Peyer's patch (tissue), 4 donors: ENCODE data around the gene TOE1. TPM values are rescaled to one million over a fixed set of nuclear protein-coding genes. Genes with fewer than 3 reads are reported as not detected.
"Not testable (repeated sequence)": the region's sequence is repeated elsewhere in the genome, so short reads cannot be mapped to it uniquely, and the experiment has no call there.

ENCODE experiments used
- DNase-seq, 3 donors: peaks; one replicate each; pipeline ENCODE4 v3.0.0-alpha.2; 2017 to 2019
- H3K27ac ChIP-seq, 4 donors: fragments of 200-600 bp; sonication (generic); one replicate each; pipeline ENCODE4 v1.5.1; 2016 to 2019
- H3K27me3 ChIP-seq, 2 donors: fragments of 200-600 bp; sonication (generic); one replicate each; pipeline ENCODE4 v1.5.1; 2019
- H3K36me3 ChIP-seq, 3 donors: fragments of 200-600 bp; sonication (generic); one replicate each; pipeline ENCODE4 v1.5.1; 2016 to 2019
- H3K4me1 ChIP-seq, 4 donors: fragments of 200-600 bp; sonication (generic); one replicate each; pipeline ENCODE4 v1.5.1; 2016 to 2019
- H3K4me3 ChIP-seq, 4 donors: fragments of 200-600 bp; sonication (generic); 1 replicate in 3 of 4; 2 replicates in 1 of 4; pipeline ENCODE4 v1.5.1; 2016 to 2019; ENCODE audit warnings: mild to moderate bottlenecking in 1 of 4
- H3K9me3 ChIP-seq, 4 donors: fragments of 200-600 bp; sonication (generic); one replicate each; pipeline ENCODE4 v1.5.1; 2016 to 2019; ENCODE audit warnings: mild to moderate bottlenecking in 1 of 4
- CTCF ChIP-seq, 6 experiments: fragments of 450-650 bp in 4 of 6; fragments of 200-600 bp in 2 of 6; sonication (generic) in 1 of 6; IDR thresholded peaks; one replicate each; pipeline ENCODE4 v1.5.1; 2017 to 2019; ENCODE audit warnings: antibody characterized with exemption in 6 of 6, mild to moderate bottlenecking in 3 of 6, moderate library complexity in 1 of 6
- POLR2A ChIP-seq, 2 donors: fragments of 450-650 bp; IDR thresholded peaks; one replicate each; pipeline ENCODE4 v1.5.1; 2017; ENCODE audit warnings: antibody characterized with exemption in 2 of 2, mild to moderate bottlenecking in 2 of 2, moderate library complexity in 2 of 2
- total RNA-seq, 4 donors: library from RNA; depleted of rRNA; stranded (reverse); fragments of >200 nt; gene quantifications; one replicate each; pipeline ENCODE4 v1.1.0, GENCODE V29; 2016

Gene TOE1
- total RNA-seq, 4 donors from 2014 or later, result 8.8 to 16.4 (median 11.3) TPM

DNA sequence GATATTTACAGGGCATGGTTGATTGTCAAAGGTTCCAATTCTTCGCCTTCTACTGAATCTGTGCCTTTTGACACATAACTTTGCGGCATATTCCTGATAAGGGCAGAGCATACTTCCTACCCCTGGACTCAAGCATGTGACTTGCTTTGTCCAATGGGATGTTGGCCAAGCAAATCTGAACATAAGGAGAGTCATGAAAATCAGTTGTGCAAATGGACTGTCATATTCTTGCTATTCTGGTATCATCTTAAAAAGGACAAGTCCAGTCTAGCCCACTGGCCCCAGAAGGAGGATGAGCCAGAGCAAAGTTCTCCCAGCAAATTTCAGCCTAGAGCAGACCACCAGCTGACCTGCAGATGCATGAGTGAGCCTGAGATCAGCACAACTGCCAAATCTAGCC lies 41.3 kb downstream of the TOE1 start:
- no peak overlapping the region for H3K27ac ChIP-seq
- DNase-seq, result no peak
- no peaks in the 10 kb centered on the region for H3K4me1 ChIP-seq
- H3K9me3 ChIP-seq, result no peaks in the 10 kb centered on the region
- H3K4me3 ChIP-seq, result no peak overlapping the region
- no peaks in the 10 kb centered on the region for H3K36me3 ChIP-seq
- H3K27me3 ChIP-seq, result no peaks in the 10 kb centered on the region
- TF ChIP-seq POLR2A (IDR thresholded peaks at IDR 0.05), result no peak
- TF ChIP-seq CTCF (IDR thresholded peaks at IDR 0.05), result no peak

- no peaks in the 10 kb centered on the region for H3K27me3 ChIP-seq
- no peaks in the 10 kb centered on the region for H3K4me1 ChIP-seq
- TF ChIP-seq CTCF (IDR thresholded peaks at IDR 0.05), result no peak
- no peaks in the 10 kb centered on the region for H3K9me3 ChIP-seq
- H3K36me3 ChIP-seq, result no peaks in the 10 kb centered on the region
- no peak overlapping the region for H3K27ac ChIP-seq
- H3K4me3 ChIP-seq, result no peak overlapping the region
- no peak for DNase-seq
These were observed 43.2 kb downstream of the TOE1 start for GRCh38 chr1:45383191-45383590.

- H3K4me1 ChIP-seq, H3K36me3 ChIP-seq, H3K27ac ChIP-seq, DNase-seq, H3K27me3 ChIP-seq, H3K9me3 ChIP-seq, H3K4me3 ChIP-seq: not testable (repeated sequence)
These were observed 44.2 kb downstream of the TOE1 start for GRCh38 chr1:45384213-45384612.

DNA sequence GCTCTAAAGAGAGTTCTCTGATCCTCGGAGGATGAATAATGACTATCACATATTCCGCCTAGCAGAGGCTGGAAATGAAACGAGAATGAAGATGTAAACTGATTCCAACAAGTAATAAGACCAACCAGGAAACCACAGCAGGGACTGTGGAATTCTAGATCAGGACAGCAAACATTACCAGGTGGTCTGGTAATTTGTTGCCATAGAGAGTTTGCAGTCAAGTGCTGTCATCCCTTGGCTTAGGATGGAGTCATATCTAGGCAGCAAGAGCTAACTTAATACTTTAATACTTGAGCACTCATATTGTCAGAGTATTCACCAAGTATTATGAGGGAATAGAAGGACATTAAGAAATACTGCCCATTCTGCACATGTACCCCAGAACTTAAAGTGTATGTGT lies 45.3 kb downstream of the TOE1 start:
- TF ChIP-seq POLR2A (IDR thresholded peaks at IDR 0.05), result no peak
- TF ChIP-seq CTCF (IDR thresholded peaks at IDR 0.05), result no peak
- H3K4me1 ChIP-seq, result no peaks in the 10 kb centered on the region
- H3K27me3 ChIP-seq, result no peaks in the 10 kb centered on the region
- H3K4me3 ChIP-seq, result no peak overlapping the region
- H3K36me3 ChIP-seq, result no peaks in the 10 kb centered on the region
- DNase-seq, result no peak
- no peak overlapping the region for H3K27ac ChIP-seq
- H3K9me3 ChIP-seq, result no peaks in the 10 kb centered on the region

- TF ChIP-seq CTCF (IDR thresholded peaks at IDR 0.05), result no peak
- no peak for TF ChIP-seq POLR2A (IDR thresholded peaks at IDR 0.05)
- Histone ChIP-seq H3K27ac (no peak overlapping the region), H3K4me1 (no peaks in the 10 kb centered on the region), H3K9me3 (no peaks in the 10 kb centered on the region), H3K36me3 (no peaks in the 10 kb centered on the region), H3K27me3 (no peaks in the 10 kb centered on the region), H3K4me3 (no peak overlapping the region)
- DNase-seq, result no peak
These were observed 46.2 kb downstream of the TOE1 start for GRCh38 chr1:45386219-45386618.

Other genes starting within 250 kb of the TOE1 start
- 10 to 100 TPM in 3 of 4 donors, 1 to 10 TPM in 1; 8.3 to 16.5 (median 13.4) TPM for gene ZSWIM5, start 133.6 kb upstream of the TOE1 start, total RNA-seq
- 10 to 100 TPM in 1 of 4 donors, 1 to 10 TPM in 2, under 1 TPM in 1; 0.88 to 24.8 (median 7.9) TPM for gene HPDL, start 13.3 kb upstream of the TOE1 start, total RNA-seq
- 10 to 100 TPM; 28.1 to 73.1 (median 50.7) TPM for gene MUTYH, start 270 bp downstream of the TOE1 start, total RNA-seq
- 10 to 100 TPM; 16.5 to 30.5 (median 23.2) TPM for gene TESK2, start 151.0 kb downstream of the TOE1 start, total RNA-seq
- 1 to 10 TPM in 2 of 4 donors, under 1 TPM in 1, not detected in 1; 0.94 to 3.7 (median 1.7) TPM for gene CCDC163, start 159.9 kb downstream of the TOE1 start, total RNA-seq
- 1 to 10 TPM; 2.5 to 5.1 (median 3.4) TPM for gene MMACHC, start 160.1 kb downstream of the TOE1 start, total RNA-seq
- 100 to 1,000 TPM; 214 to 501 (median 292) TPM for gene PRDX1, start 181.7 kb downstream of the TOE1 start, total RNA-seq
- gene AKR1A1, start 210.7 kb downstream of the TOE1 start, total RNA-seq, result 100 to 1,000 TPM; 161 to 305 (median 201) TPM
- 100 to 1,000 TPM in 1 of 4 donors, 10 to 100 TPM in 3; 31.3 to 194 (median 63.8) TPM for gene NASP, start 243.9 kb downstream of the TOE1 start, total RNA-seq